T-helper 2 cell treated with Interferon-gamma antibody and Interleukin-4, amounts not matched to agents 100 ng/mL and 5 ng/mL, for 36 hours (primary cell): ENCODE measurements around the gene CARNS1. TPM values are rescaled to one million over a fixed set of nuclear protein-coding genes. Genes with fewer than 3 reads are reported as not detected.

Experiments used
- intact Hi-C: fragments of 100-400 bp; cut with micrococcal nuclease; formaldehyde crosslinking; loops from one replicate; pipeline ENCODE4 v1.15.1; 2023
- total RNA-seq: library from RNA; stranded (reverse); gene quantifications from 2 replicates; pipeline ENCODE4 v1.2.3, GENCODE V29; 2022

Gene CARNS1
- total RNA-seq = 0.14 and 0.86 TPM in 2 replicates

- intact Hi-C loops = no loop called here
Observed at GRCh38 chr11:67415501-67416304, at the start of gene CARNS1. Gene CARNS1 (plus strand): TSS chr11:67415678. CDS start chr11:67416200, 522 bp downstream.

GRCh38 chr11:67365736-67366444 is 49.6 kb upstream of the CARNS1 start:
- intact Hi-C loops = no loop called here

GRCh38 chr11:67366546-67366945 is 48.9 kb upstream of the CARNS1 start:
- intact Hi-C loops = no loop called here

- intact Hi-C loops = no loop called here
Observed at GRCh38 chr11:67366961-67367760, 48.3 kb upstream of the CARNS1 start.

- intact Hi-C loops = no loop called here
Observed at GRCh38 chr11:67367761-67368227, 47.7 kb upstream of the CARNS1 start.

- intact Hi-C loops = no loop called here
Observed at GRCh38 chr11:67368621-67369020, 46.9 kb upstream of the CARNS1 start.

GRCh38 chr11:67369275-67369674 is 46.2 kb upstream of the CARNS1 start:
- intact Hi-C loops = no loop called here

- intact Hi-C loops = no loop called here
Observed at GRCh38 chr11:67369801-67370284, 45.6 kb upstream of the CARNS1 start.

GRCh38 chr11:67370351-67371076 is 45.0 kb upstream of the CARNS1 start:
- intact Hi-C loops = no loop called here

GRCh38 chr11:67371189-67371910 is 44.1 kb upstream of the CARNS1 start:
- intact Hi-C loops = no loop called here

GRCh38 chr11:67371911-67372320 is 43.6 kb upstream of the CARNS1 start:
- intact Hi-C loops = no loop called here

GRCh38 chr11:67372321-67372992 is 43.0 kb upstream of the CARNS1 start:
- intact Hi-C loops = no loop called here

GRCh38 chr11:67372993-67373647 is 42.4 kb upstream of the CARNS1 start, which contains the start of gene CLCF1:
Gene CLCF1 (minus strand): TSS chr11:67373598. CDS start chr11:67373539, 59 bp downstream.
- intact Hi-C loops = no loop called here

- intact Hi-C loops = no loop called here
Observed at GRCh38 chr11:67373648-67374570, 41.6 kb upstream of the CARNS1 start.

GRCh38 chr11:67374571-67375281 is 40.8 kb upstream of the CARNS1 start:
- intact Hi-C loops = no loop called here

GRCh38 chr11:67375320-67376055 is 40.0 kb upstream of the CARNS1 start:
- intact Hi-C loops = no loop called here
